22Rv1 (cell line): Measurements from ENCODE around the gene NTN1.

Source experiments
- CTCF ChIP-seq: fragments of 450-650 bp; IDR thresholded peaks from 2 replicates; pipeline ENCODE4 v1.5.1; 2017; ENCODE audit warnings: mild to moderate bottlenecking
- ZFX ChIP-seq: fragments of 450-650 bp; IDR thresholded peaks from 2 replicates; pipeline ENCODE4 v1.6.1; 2017; ENCODE audit warnings: antibody characterized with exemption, borderline replicate concordance

GRCh38 chr17:9140550-9141424 lies 119.5 kb downstream of the NTN1 start:
- TF ChIP-seq CTCF (no peak), ZFX (no peak)
